GM10847 (cell line): ENCODE results near the gene MTMR11.

Experiments used
- POLR2A ChIP-seq: IDR thresholded peaks from 2 replicates; pipeline ENCODE4 v1.6.1; 2011; ENCODE audit not compliant: insufficient read length; ENCODE audit errors: extremely low read depth

Gene MTMR11

GRCh38 chr1:149886396-149887195, 50.1 kb downstream of the MTMR11 start:
- TF ChIP-seq POLR2A = peak; percentile 97

GRCh38 chr1:149885339-149886120, 51.1 kb downstream of the MTMR11 start:
- TF ChIP-seq POLR2A = peak; percentile 85

- TF ChIP-seq POLR2A = no peak
Measured at GRCh38 chr1:149884433-149885338, 52.0 kb downstream of the MTMR11 start.

- TF ChIP-seq POLR2A = no peak
Measured at GRCh38 chr1:149883598-149884247, 53.0 kb downstream of the MTMR11 start.

GRCh38 chr1:149881876-149882275, 54.8 kb downstream of the MTMR11 start:
- no peak for TF ChIP-seq POLR2A

- no peak for TF ChIP-seq POLR2A
Measured at GRCh38 chr1:149879556-149879955, 57.1 kb downstream of the MTMR11 start.
